SK-N-SH treated with all-trans-retinoic acid at 6 μM for 48 hours (cell line): ENCODE data around the gene RUNDC1.

Experiments
- ATAC-seq: fragments of 200-7000 bp; cut with Tn5 transposase; 3 replicates; pipeline ENCODE4 v1.9.1; 2020; ENCODE audit warnings: mild to moderate bottlenecking, moderate library complexity
- ARNTL ChIP-seq: fragments of 450-650 bp; formaldehyde crosslinking; IDR thresholded peaks from 2 replicates; pipeline ENCODE4 v1.5.0; 2020; ENCODE audit warnings: low read depth, mild to moderate bottlenecking, moderate library complexity, borderline replicate concordance
- BACH2 ChIP-seq: fragments of 250-450 bp; sonication (Bioruptor Pico); IDR thresholded peaks from 2 replicates; pipeline ENCODE4 v1.9.0; 2021; ENCODE audit warnings: mild to moderate bottlenecking, borderline replicate concordance
- CREB5 ChIP-seq: fragments of 250-450 bp; sonication (Bioruptor Pico); IDR thresholded peaks from 2 replicates; pipeline ENCODE4 v1.5.1; 2020; ENCODE audit warnings: low read depth, mild to moderate bottlenecking, moderate library complexity
- CSDC2 ChIP-seq: fragments of 250-450 bp; sonication (Bioruptor Pico); IDR thresholded peaks from 2 replicates; pipeline ENCODE4 v1.5.0; 2020; ENCODE audit warnings: mild to moderate bottlenecking, moderate library complexity
- ESRRG ChIP-seq: fragments of 250-450 bp; sonication (Bioruptor Pico); IDR thresholded peaks from 2 replicates; pipeline ENCODE4 v1.6.1; 2021; ENCODE audit warnings: mild to moderate bottlenecking
- ISL1 ChIP-seq: fragments of 250-450 bp; sonication (Bioruptor Pico); IDR thresholded peaks from 2 replicates; pipeline ENCODE4 v2.1.2; 2022; ENCODE audit warnings: mild to moderate bottlenecking, moderate library complexity
- OSR1 ChIP-seq: fragments of 250-450 bp; sonication (Bioruptor Pico); IDR thresholded peaks from 2 replicates; pipeline ENCODE4 v1.8.0; 2022; ENCODE audit warnings: moderate library complexity, mild to moderate bottlenecking, inconsistent platforms
- POU6F1 ChIP-seq: fragments of 250-450 bp; sonication (Bioruptor Pico); IDR thresholded peaks from 2 replicates; pipeline ENCODE4 v1.8.0; 2021; ENCODE audit warnings: low read depth, mild to moderate bottlenecking, moderate library complexity, borderline replicate concordance
- PPARA ChIP-seq: fragments of 250-450 bp; sonication (Bioruptor Pico); IDR thresholded peaks from 2 replicates; pipeline ENCODE4 v1.5.0; 2020; ENCODE audit warnings: mild to moderate bottlenecking, borderline replicate concordance
- RARB ChIP-seq: fragments of 250-450 bp; sonication (Bioruptor Pico); IDR thresholded peaks from 2 replicates; pipeline ENCODE4 v1.8.0; 2021; ENCODE audit warnings: mild to moderate bottlenecking, moderate library complexity
- SNAI2 ChIP-seq: fragments of 250-450 bp; sonication (Bioruptor Pico); IDR thresholded peaks from 2 replicates; pipeline ENCODE4 v1.5.0; 2020; ENCODE audit warnings: mild to moderate bottlenecking, moderate library complexity
- TCF4 ChIP-seq: fragments of 250-450 bp; sonication (Bioruptor Pico); IDR thresholded peaks from 2 replicates; pipeline ENCODE4 v1.8.0; 2021; ENCODE audit warnings: mild to moderate bottlenecking, moderate library complexity, borderline replicate concordance
- TOX ChIP-seq: fragments of 250-450 bp; sonication (Bioruptor Pico); IDR thresholded peaks from 2 replicates; pipeline ENCODE4 v1.8.0; 2021; ENCODE audit warnings: mild to moderate bottlenecking, moderate library complexity, borderline replicate concordance
- ZC3H10 ChIP-seq: fragments of 250-450 bp; sonication (Bioruptor Pico); IDR thresholded peaks from 2 replicates; pipeline ENCODE4 v1.5.1; 2021; ENCODE audit warnings: mild to moderate bottlenecking, moderate library complexity
- ZFP3 ChIP-seq: fragments of 250-450 bp; sonication (Bioruptor Pico); IDR thresholded peaks from 2 replicates; pipeline ENCODE4 v1.5.0; 2020; ENCODE audit warnings: mild to moderate bottlenecking, moderate library complexity
- ZFP30 ChIP-seq: fragments of 450-650 bp; formaldehyde crosslinking; IDR thresholded peaks from 2 replicates; pipeline ENCODE4 v1.5.0; 2022; ENCODE audit warnings: mild to moderate bottlenecking, moderate library complexity
- ZNF565 ChIP-seq: fragments of 450-650 bp; formaldehyde crosslinking; conservative IDR thresholded peaks from 2 replicates; pipeline ENCODE4 v1.5.0; 2020; ENCODE audit warnings: low read depth, mild to moderate bottlenecking, moderate library complexity
- ZNF70 ChIP-seq: fragments of 450-650 bp; formaldehyde crosslinking; IDR thresholded peaks from 2 replicates; pipeline ENCODE4 v1.5.0; 2020; ENCODE audit warnings: mild to moderate bottlenecking, moderate library complexity
- ZNF8 ChIP-seq: fragments of 450-650 bp; formaldehyde crosslinking; IDR thresholded peaks from 2 replicates; pipeline ENCODE4 v1.5.0; 2020; ENCODE audit warnings: mild to moderate bottlenecking, moderate library complexity
- TF ChIP-seq, protein P1 (sequence below): fragments of 250-450 bp; sonication (Bioruptor Pico); IDR thresholded peaks from 2 replicates; pipeline ENCODE4 v1.5.1; 2021; ENCODE audit warnings: mild to moderate bottlenecking, moderate library complexity
- TF ChIP-seq, protein P2 (sequence below): fragments of 250-450 bp; sonication (Bioruptor Pico); IDR thresholded peaks from 2 replicates; pipeline ENCODE4 v1.8.0; 2020; ENCODE audit warnings: mild to moderate bottlenecking, moderate library complexity, borderline replicate concordance

RUNDC1 gene

GRCh38 chr17:43024407-43025289, 44.3 kb downstream of the RUNDC1 start, which contains the start of gene RND2:
Gene RND2, plus strand, starts transcription at chr17:43025231. Its CDS starts 117 bp downstream, at chr17:43025348.
- ATAC-seq, result peak; percentile 77
- no peak for TF ChIP-seq PPARA (CRISPR knock-in tag)
- TF ChIP-seq ESRRG (CRISPR knock-in tag), result no peak
- TF ChIP-seq ARNTL (CRISPR knock-in tag), result no peak
- TF ChIP-seq, protein P1, sequence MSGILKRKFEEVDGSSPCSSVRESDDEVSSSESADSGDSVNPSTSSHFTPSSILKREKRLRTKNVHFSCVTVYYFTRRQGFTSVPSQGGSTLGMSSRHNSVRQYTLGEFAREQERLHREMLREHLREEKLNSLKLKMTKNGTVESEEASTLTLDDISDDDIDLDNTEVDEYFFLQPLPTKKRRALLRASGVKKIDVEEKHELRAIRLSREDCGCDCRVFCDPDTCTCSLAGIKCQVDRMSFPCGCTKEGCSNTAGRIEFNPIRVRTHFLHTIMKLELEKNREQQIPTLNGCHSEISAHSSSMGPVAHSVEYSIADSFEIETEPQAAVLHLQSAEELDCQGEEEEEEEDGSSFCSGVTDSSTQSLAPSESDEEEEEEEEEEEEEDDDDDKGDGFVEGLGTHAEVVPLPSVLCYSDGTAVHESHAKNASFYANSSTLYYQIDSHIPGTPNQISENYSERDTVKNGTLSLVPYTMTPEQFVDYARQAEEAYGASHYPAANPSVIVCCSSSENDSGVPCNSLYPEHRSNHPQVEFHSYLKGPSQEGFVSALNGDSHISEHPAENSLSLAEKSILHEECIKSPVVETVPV (CRISPR knock-in tag), result no peak
- no peak for TF ChIP-seq TCF4 (CRISPR knock-in tag)
- TF ChIP-seq, protein P2, sequence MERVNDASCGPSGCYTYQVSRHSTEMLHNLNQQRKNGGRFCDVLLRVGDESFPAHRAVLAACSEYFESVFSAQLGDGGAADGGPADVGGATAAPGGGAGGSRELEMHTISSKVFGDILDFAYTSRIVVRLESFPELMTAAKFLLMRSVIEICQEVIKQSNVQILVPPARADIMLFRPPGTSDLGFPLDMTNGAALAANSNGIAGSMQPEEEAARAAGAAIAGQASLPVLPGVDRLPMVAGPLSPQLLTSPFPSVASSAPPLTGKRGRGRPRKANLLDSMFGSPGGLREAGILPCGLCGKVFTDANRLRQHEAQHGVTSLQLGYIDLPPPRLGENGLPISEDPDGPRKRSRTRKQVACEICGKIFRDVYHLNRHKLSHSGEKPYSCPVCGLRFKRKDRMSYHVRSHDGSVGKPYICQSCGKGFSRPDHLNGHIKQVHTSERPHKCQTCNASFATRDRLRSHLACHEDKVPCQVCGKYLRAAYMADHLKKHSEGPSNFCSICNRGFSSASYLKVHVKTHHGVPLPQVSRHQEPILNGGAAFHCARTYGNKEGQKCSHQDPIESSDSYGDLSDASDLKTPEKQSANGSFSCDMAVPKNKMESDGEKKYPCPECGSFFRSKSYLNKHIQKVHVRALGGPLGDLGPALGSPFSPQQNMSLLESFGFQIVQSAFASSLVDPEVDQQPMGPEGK (CRISPR knock-in tag), result no peak
- TF ChIP-seq BACH2 (CRISPR knock-in tag), result no peak
- no peak for TF ChIP-seq ZNF8 (CRISPR knock-in tag)
- no peak for TF ChIP-seq ZNF565

DNA sequence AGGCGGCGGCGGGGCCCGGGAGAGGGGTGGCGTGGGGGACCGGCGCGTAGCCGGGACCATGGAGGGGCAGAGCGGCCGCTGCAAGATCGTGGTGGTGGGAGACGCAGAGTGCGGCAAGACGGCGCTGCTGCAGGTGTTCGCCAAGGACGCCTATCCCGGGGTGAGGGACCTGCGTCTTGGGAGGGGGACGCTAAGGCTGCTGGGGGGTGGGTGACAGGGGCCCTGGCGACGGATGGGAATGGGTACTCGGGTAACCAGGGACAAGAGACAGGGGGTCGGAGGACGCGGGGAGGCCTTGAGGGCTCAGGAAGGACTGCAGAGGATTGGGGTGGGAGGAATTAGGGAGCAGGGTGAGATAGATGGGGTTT, 44.9 kb downstream of the RUNDC1 start:
- ATAC-seq, result no peak
- TF ChIP-seq CSDC2 (CRISPR knock-in tag) (no peak), CREB5 (no peak), PPARA (CRISPR knock-in tag) (no peak), ZFP30 (CRISPR knock-in tag) (no peak), SNAI2 (CRISPR knock-in tag) (no peak), TCF4 (CRISPR knock-in tag) (no peak), BACH2 (CRISPR knock-in tag) (no peak), OSR1 (CRISPR knock-in tag) (no peak), ZFP3 (CRISPR knock-in tag) (no peak), POU6F1 (no peak), ESRRG (CRISPR knock-in tag) (no peak), ARNTL (CRISPR knock-in tag) (no peak), ZC3H10 (CRISPR knock-in tag) (no peak), ZNF70 (CRISPR knock-in tag) (no peak), TOX (CRISPR knock-in tag) (no peak), ISL1 (no peak), RARB (no peak)
- TF ChIP-seq, protein P1 (CRISPR knock-in tag), result no peak
- TF ChIP-seq, protein P2 (CRISPR knock-in tag), result no peak
